Osteocyte (in vitro differentiated cells): ENCODE data around the gene SPDYE4. TPM values are rescaled to one million over a fixed set of nuclear protein-coding genes. Genes with fewer than 3 reads are reported as not detected.

Experiments
- DNase-seq: peaks from one replicate; pipeline ENCODE4 v3.0.0; 2021; ENCODE audit warnings: mixed read lengths; ENCODE audit not compliant: unreplicated experiment; ENCODE audit errors: extremely low spot score
- H3K27ac Mint-ChIP-seq: one replicate; pipeline ENCODE4 v1.8.0; 2021; ENCODE audit warnings: mild to moderate bottlenecking, mixed read lengths; ENCODE audit not compliant: unreplicated experiment
- H3K27me3 Mint-ChIP-seq: one replicate; pipeline ENCODE4 v1.8.0; 2021; ENCODE audit warnings: mixed read lengths; ENCODE audit not compliant: unreplicated experiment
- H3K36me3 Mint-ChIP-seq: one replicate; pipeline ENCODE4 v1.8.0; 2021; ENCODE audit warnings: mixed read lengths; ENCODE audit not compliant: unreplicated experiment
- H3K4me1 Mint-ChIP-seq: one replicate; pipeline ENCODE4 v1.8.0; 2021; ENCODE audit warnings: mixed read lengths; ENCODE audit not compliant: unreplicated experiment
- H3K4me3 Mint-ChIP-seq: one replicate; pipeline ENCODE4 v1.8.0; 2021; ENCODE audit warnings: mild to moderate bottlenecking, moderate library complexity, mixed read lengths; ENCODE audit not compliant: unreplicated experiment
- H3K9me3 Mint-ChIP-seq: one replicate; pipeline ENCODE4 v1.8.0; 2021; ENCODE audit warnings: mixed read lengths; ENCODE audit not compliant: unreplicated experiment
- total RNA-seq: library from RNA; stranded (reverse); gene quantifications from 2 replicates; pipeline ENCODE4 v1.2.1, GENCODE V29; 2021
- TF ChIP-seq, protein P1 (sequence below): fragments of 200-600 bp; sonication (generic); IDR thresholded peaks from 2 replicates; pipeline ENCODE4 v1.5.0; 2021; ENCODE audit warnings: antibody characterized with exemption, mild to moderate bottlenecking, moderate library complexity

Gene SPDYE4
- total RNA-seq, 1 donor from 2014 or later: not detected

DNA sequence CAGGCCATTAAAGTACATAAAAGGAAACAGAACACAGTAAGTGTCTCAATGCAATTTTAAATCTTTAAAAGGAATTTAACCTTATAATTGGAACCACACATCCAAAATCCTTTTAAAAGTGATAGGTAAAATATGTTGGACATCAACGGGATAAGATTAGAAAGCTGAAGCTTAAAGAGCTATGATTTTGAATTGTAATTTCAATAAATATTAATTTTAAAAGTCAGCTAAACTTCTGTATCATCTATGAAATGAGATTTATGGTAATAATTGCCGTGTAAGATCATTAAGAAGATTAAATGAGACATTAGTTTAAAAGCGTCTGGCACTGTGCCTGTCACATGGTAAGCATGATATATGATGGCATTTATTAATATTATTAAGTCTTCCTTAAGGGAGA is 45.0 kb downstream of the SPDYE4 start:
- no peaks in the 10 kb centered on the region for H3K9me3 Mint-ChIP-seq
- no peaks in the 10 kb centered on the region for H3K36me3 Mint-ChIP-seq
- H3K4me3 Mint-ChIP-seq: no peak overlapping the region
- TF ChIP-seq, protein P1, sequence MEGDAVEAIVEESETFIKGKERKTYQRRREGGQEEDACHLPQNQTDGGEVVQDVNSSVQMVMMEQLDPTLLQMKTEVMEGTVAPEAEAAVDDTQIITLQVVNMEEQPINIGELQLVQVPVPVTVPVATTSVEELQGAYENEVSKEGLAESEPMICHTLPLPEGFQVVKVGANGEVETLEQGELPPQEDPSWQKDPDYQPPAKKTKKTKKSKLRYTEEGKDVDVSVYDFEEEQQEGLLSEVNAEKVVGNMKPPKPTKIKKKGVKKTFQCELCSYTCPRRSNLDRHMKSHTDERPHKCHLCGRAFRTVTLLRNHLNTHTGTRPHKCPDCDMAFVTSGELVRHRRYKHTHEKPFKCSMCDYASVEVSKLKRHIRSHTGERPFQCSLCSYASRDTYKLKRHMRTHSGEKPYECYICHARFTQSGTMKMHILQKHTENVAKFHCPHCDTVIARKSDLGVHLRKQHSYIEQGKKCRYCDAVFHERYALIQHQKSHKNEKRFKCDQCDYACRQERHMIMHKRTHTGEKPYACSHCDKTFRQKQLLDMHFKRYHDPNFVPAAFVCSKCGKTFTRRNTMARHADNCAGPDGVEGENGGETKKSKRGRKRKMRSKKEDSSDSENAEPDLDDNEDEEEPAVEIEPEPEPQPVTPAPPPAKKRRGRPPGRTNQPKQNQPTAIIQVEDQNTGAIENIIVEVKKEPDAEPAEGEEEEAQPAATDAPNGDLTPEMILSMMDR: no peak
- no peaks in the 10 kb centered on the region for H3K4me1 Mint-ChIP-seq
- no peak overlapping the region for H3K27ac Mint-ChIP-seq
- no peak for DNase-seq
- peaks cover 2% of the 10 kb centered on the region for H3K27me3 Mint-ChIP-seq

DNA sequence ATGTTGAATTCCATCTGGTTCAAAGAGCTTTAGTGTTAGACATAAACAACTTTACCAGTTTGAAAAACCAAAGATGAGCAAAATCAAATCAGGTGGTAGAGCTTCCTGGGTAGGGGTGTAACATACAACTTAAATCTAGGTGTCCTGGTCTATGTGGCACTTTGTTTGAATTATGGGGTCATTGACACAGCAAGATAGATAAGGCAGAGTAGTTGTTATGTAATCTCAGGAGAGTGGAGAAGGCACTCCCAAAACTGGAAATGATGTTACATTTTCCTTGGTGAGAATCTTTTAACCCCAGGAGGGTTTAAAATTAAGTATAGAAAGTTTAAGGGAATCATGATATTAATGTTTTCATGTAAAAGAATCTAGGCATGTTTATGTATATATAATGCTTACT is 45.6 kb downstream of the SPDYE4 start:
- peaks cover 7% of the 10 kb centered on the region for H3K27me3 Mint-ChIP-seq
- no peaks in the 10 kb centered on the region for H3K9me3 Mint-ChIP-seq
- no peaks in the 10 kb centered on the region for H3K36me3 Mint-ChIP-seq
- no peak overlapping the region for H3K4me3 Mint-ChIP-seq
- no peak overlapping the region for H3K27ac Mint-ChIP-seq
- H3K4me1 Mint-ChIP-seq: no peaks in the 10 kb centered on the region
- no peak for DNase-seq
- TF ChIP-seq, protein P1: no peak

DNA sequence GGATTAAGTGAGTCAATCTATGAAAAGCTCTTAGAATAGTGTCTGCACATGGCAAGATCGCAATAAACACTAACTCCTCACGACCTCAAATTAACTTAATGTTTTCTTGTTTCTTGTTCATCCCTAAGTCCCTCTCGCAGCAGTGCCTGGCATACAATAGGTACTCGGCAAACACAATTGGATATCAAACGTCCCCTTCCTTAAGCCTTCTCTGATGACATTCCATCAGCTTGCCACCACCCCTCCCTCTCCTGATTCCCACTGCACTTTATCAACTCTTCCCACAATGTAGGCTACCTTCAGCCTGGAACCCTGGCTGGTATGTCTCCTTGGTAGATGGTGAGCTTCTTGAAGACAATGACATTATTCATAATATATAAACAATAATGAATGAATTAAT is 47.1 kb downstream of the SPDYE4 start:
- no peaks in the 10 kb centered on the region for H3K4me1 Mint-ChIP-seq
- TF ChIP-seq, protein P1: no peak
- DNase-seq: no peak
- no peaks in the 10 kb centered on the region for H3K36me3 Mint-ChIP-seq
- H3K27ac Mint-ChIP-seq: no peak overlapping the region
- H3K9me3 Mint-ChIP-seq: no peaks in the 10 kb centered on the region
- no peak overlapping the region for H3K4me3 Mint-ChIP-seq
- peaks cover 10% of the 10 kb centered on the region for H3K27me3 Mint-ChIP-seq

DNA sequence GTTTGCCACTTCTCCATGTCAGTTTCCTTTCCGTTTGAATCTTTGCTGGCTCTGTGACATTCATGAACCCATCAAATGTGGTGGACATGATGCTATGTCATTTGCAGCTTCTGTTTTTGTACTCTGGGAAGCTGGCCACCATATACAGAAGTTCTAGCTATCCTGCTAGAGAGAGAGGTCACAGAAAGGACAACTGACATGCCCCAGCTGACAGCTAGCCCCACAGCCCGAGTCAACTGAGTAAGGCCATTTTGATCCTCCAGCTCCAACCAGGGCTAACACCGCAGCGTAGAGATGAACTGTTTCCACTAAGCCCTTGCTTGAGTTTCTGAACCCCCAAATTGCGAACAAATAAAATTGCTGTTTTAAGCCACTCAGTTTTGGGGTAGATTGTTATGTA is 47.5 kb downstream of the SPDYE4 start:
- Mint-ChIP-seq H3K4me3 (no peak overlapping the region), H3K27ac (no peak overlapping the region), H3K36me3 (no peaks in the 10 kb centered on the region), H3K27me3 (peaks cover 10% of the 10 kb centered on the region), H3K9me3 (no peaks in the 10 kb centered on the region), H3K4me1 (no peaks in the 10 kb centered on the region)
- TF ChIP-seq, protein P1: no peak
- DNase-seq: no peak

DNA sequence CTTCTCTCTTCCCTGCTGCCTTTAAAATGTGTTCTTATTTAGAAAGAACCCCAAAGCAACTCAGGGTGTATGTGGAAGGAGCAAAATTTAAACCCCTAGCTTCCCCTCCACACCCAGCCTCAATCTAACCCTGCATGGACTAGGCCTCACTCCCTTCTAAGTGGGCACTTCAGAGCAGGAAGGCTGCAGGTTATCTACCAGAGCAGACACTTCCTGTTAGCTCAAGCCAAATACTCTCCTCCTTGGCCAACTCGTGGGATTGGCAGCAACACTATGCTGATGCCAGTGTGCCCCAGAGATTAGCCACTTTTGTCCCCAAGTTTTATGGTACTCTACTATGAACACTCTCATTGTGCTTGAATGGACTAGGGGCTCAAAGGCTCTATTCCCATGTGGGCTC is 49.3 kb downstream of the SPDYE4 start:
- Mint-ChIP-seq H3K9me3 (no peaks in the 10 kb centered on the region), H3K36me3 (no peaks in the 10 kb centered on the region), H3K27ac (no peak overlapping the region), H3K4me1 (no peaks in the 10 kb centered on the region), H3K27me3 (peaks cover 16% of the 10 kb centered on the region), H3K4me3 (no peak overlapping the region)
- TF ChIP-seq, protein P1: no peak
- no peak for DNase-seq
